Esophagus mucosa (tissue), 1 donor: ENCODE data around the gene TULP4. TPM values are rescaled to one million over a fixed set of nuclear protein-coding genes. Genes with fewer than 3 reads are reported as not detected.
A peak's percentile ranks its signal among the peaks of the same experiment; 100 is the strongest.
"Not testable (repeated sequence)": the region's sequence is repeated elsewhere in the genome, so short reads cannot be mapped to it uniquely, and the experiment has no call there.

Experiments
- ATAC-seq: fragments of 200-7000 bp; cut with Tn5 transposase; one replicate; pipeline ENCODE4 v1.9.1; 2020
- total RNA-seq: library from RNA; stranded (reverse); gene quantifications from one replicate; pipeline ENCODE4 v1.2.4, GENCODE V29; 2023
- donor health status: DM: yes; HTN: yes; CAD: no.

The TULP4 gene
- total RNA-seq, 1 donor from 2014 or later: 35.6 TPM

DNA sequence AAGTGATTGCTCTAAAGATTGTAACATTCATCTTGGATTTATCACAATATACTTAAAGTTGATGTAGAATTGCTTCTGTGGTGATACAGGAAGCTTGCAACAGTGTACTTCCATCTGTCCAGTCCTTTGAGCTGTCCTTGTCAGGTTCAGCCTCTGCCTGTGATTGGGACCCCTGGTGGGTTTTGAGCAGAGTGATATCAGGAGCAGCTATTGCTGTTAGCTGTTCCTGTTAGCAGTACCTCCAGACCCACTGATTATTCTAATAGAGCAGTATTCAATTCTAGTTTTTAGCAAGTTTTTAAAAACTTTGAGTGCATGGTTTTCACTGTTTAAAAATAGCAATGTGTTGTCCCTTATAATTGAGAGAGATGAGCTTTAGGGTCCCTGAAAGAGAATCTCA is 48.8 kb downstream of the TULP4 start:
- ATAC-seq: no peak

GRCh38 chr6:158361961-158362669 is 49.9 kb downstream of the TULP4 start:
- no peak for ATAC-seq

GRCh38 chr6:158366363-158366762 is 54.1 kb downstream of the TULP4 start:
- no peak for ATAC-seq

DNA sequence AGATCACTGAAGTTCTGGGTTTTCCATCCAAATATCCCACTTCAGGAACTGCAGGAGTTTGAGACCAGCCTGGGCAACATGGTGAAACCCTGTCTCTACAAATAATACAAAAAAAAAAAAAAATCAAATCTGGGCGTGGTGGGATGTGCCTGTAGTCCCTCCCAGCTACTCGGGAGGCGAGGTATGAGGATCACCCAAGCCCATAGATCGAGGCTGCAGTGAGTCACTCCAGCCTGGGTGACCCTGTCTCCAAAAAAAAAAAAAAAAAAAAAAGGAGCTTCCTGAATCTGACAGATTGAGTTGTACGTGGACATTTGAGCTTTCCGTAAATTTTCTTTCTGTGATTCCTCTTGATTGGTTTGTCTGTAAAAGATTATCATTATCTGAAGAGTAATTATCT is 55.6 kb downstream of the TULP4 start:
- ATAC-seq: no peak

DNA sequence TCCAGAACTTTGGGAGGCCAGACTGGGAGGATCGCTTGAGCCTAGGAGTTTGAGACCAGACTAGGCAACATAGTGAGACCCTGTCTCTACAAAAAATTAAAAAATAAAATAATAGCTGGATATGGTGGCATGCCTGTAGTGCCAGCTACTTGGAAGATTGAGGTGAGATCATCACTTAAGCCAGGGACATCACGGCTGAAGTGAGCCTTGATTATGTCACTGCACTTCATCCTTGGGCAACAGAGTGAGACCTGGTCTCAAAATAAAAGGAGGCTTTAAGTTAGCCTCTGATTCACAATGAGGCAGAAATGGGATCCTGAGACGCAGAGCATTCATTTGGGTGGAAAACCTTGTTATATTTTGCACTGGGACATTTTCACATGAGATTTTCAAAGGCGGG is 57.0 kb downstream of the TULP4 start:
- ATAC-seq: no peak

DNA sequence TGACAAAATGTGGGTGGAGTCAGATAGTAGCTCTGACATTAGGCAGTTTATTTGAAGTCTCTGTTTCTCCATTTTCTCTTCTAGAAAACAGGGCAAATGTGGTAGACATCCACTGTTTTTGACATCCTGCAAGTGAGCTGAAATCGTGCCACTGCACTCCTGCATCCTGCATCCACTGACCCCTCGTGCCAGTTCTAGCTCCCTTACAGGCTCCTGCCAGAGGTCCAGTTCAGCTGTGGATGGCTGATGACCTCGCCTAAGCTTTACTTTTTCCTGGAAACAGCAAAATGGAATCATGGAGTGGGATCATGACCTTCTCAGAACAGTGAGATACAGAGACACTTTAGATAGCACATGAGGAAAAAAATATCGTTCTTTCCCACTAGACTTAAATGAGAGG is 58.5 kb downstream of the TULP4 start:
- no peak for ATAC-seq

DNA sequence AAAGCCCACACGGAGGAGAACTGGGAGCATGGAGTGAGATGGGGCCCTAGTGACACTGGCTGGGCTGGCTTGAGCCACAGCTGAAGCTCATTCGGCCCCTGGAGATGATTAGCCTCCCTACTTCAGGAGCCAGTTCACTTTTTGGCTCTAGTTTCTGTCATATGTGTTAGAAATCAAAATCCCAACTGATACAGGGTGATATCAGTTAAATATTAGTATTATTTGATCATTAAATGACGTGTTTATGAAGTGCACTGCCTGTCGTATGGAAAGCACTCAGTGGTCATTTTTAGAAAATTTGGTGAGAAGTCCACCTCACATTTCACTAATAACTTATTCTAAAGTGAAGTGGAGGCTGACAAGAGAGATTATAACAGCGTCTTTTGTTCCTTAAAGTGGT is 59.0 kb downstream of the TULP4 start:
- no peak for ATAC-seq

- ATAC-seq: no peak
Measured at GRCh38 chr6:158372574-158372973, 60.3 kb downstream of the TULP4 start.

DNA sequence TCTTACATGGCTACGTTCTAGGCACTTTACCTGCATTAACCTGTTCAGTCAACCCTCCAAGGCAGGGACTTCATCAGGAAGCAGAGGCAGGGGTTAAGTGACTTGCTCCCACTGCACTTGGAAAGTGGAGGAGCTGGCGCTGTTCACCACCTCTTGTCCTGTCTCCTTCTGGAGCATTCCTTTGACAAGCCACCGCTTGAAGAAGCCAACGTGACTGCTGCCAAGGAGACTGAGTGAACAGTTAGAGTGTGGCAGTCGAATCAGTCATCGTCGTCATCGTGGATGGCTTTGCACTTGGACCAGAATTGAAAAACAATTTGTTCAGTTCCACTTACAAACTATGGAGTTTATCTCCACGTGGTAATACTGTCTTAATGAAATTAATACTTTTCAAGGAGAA is 60.9 kb downstream of the TULP4 start:
- peak; percentile 60 for ATAC-seq

DNA sequence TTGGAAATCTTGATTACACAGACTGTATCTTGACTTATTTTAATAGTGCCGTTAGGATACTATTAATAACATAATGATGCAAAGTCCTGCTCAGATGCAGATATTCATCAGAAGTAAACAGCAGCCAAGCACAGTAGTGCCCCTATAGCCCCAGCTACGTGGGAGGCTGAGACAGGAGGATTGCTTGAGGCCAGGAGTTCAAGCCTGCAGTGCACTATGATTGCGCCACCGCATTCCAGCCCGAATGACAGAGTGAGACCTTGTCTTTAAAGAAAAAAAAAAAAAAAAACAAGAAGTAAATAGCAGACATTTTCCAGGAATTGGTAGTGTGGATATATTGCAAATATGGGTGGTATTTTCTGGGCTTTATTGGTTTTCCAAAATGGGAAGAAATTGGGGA is 61.8 kb downstream of the TULP4 start:
- ATAC-seq: no peak

DNA sequence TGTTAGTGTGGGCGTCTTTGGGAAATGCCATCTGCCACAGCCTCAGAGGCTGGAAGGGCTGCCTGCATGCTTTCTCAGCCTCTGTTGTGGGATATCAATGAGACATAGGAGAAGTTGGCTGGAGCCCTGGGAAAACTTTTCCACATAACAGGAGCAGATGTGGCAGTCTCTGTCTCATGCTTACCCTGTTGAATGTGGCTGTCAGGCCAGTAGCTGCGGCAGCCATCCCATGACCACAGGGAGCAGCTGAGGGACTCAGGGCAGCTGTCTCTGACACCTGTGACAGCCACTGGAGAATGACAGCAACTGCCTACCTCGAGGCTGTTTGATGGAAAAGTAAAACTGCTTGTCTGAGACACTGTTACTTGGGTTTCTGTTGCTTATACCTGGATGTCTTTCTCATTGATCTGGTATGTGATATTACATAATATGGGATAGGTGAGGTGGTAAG is 64.4 kb downstream of the TULP4 start:
- ATAC-seq: peak; percentile 18

DNA sequence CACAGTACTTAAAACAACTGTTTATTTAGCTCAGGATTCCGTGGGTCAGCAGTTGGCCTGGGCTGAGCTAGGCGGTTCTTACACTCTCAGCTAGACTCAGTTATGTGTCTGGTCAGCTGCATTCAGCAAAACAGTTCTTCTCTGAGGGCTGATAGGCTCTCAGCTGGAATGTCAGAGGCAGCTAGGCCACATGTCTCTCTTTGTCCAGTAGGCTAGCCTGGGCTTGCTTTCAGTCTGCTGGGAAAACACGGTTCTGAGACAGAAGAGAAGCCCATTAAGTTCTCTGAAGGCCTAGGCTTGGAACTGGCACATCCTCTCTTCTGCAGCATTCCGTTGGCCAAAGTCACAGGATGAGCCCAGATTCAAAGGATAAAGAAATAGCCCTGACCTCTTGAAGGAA is 65.6 kb downstream of the TULP4 start:
- peak; percentile 75 for ATAC-seq

DNA sequence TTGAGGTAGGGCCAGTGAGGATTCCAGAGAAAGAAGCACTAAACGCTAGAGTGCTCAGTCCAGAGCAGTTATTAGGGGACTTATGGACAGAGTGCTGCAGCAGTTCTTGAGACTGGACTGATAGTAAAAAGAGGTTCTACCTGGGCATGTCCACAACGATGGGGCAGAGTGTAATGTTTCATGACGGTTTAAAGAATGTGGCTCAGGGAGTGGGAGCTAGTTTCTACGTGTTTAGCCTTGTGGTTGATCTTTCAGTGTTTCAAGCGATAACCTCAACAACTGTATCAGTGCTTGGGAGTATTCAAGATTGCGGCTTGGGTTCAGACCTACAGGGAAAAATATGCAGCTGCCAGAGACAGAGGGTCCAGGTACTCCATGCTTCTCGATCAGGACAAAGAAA is 67.1 kb downstream of the TULP4 start:
- no peak for ATAC-seq

GRCh38 chr6:158381214-158381613 is 68.9 kb downstream of the TULP4 start:
- ATAC-seq: no peak

DNA sequence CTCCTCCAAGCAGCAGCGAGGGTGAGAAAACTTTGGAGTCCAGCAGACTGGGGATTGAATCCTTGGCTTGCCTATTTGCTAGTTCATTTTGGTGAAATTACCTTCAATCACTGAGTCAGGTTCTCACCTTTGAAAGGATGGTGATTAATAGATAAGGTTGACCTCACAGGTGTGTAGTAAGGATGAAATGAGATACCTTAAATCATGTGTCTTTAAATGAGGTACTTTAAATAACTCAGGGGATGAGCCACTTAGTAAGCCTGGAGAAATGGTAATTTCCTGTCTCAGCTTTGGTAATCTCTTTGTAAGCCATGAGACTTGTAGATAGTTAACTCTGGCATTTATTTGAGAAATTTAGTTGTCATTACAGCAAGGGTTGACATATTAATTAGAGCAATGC is 70.2 kb downstream of the TULP4 start:
- no peak for ATAC-seq

GRCh38 chr6:158383057-158383456 is 70.8 kb downstream of the TULP4 start:
- no peak for ATAC-seq

DNA sequence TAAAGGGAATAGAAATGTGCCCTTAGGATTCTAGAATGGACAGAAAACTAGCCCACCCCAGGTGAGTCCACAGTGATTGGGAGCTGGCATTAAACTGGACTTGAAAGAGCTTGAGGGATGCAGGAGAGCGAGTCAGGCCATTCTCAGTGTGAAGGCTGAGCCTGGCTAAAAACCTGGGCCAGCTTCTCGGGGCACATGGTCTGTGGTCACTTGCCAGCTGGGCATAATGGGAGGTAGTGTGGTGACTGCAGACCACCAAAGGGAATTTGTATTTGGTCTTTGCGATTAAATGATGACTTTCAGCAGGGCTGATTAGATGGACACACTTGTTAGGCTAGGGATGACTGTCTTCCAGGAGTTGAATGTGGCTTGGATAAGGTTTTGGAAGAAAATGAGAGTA is 71.3 kb downstream of the TULP4 start:
- ATAC-seq: no peak

DNA sequence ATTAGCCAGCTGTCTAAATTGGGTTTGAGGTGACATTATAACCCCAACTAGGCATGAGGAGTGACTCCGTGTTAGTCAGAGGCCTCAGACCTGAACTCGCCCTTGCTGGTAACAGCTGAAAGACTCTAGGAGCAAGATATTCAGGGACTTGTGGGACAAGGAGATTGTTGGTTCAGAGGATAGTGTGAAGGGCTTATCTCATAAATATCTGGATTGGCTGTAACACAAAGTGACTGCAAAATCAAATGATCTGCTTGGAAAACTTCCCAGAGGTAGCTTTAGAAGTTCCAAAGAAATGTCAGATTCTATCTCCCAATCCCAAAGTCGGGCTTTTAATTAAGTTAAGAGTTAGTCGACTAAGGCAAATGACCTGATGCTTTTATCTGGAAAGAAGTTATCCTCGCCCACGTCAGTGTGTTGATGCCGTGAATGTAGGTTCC is 72.4 kb downstream of the TULP4 start:
- ATAC-seq: peak; percentile 81

GRCh38 chr6:158387036-158387435 is 74.8 kb downstream of the TULP4 start:
- ATAC-seq: no peak

DNA sequence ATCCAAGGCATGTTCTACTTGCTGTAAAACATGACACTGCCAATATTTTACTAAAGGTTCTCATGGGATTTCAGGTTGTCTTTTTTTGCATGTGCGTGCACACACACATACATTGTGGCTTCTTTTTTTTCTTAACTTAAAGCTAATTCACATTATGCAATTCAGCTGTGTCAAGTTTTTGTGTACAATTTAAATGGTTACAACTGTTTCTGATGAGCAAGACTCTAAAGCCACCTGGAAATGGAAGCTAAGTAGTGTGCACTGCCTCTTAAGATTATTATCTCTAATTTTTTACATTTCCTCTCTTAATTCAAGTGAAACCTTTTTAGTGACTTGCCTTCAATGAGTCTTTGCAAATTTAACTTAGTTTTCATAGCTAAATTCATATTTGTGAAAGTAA is 75.3 kb downstream of the TULP4 start:
- ATAC-seq: no peak

DNA sequence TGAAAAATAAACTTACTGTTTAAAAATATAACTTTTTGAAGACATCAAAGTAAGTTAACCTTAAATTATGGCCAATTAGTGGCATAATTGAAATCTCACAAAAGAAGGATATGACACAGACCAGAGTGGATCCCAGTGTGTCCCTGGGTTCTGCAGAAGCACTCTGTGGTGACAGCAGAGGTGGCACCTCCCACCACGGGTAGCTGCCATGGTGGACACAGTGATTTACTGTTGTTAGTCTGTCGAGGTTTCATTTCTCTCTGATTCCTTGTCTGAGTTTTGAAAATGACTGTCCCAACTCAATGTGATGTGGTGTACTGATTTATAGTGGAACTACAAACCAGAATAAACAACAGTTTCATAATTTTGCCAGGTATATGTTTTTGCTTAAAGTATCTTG is 76.5 kb downstream of the TULP4 start:
- no peak for ATAC-seq

- ATAC-seq: no peak
Measured at GRCh38 chr6:158389193-158389919, 77.1 kb downstream of the TULP4 start.

DNA sequence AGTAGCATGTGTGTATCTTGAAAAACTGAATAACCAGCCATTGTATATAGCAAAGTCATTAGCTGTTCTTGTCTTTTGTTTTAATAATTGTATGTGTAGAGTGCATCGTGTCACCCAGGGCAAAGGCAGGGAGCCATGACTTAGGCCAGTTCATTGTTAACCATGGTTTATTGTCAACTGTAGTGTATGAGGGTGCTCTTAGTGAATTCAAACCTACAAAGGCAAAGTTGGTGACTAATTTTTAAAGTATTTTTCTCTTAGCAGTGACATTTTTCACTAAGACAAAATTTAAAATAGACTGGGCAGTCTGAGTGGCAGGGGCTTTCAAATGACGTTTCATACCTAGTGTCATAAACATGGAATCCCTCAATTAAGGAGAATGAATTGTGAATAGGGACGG is 79.0 kb downstream of the TULP4 start:
- ATAC-seq: no peak

DNA sequence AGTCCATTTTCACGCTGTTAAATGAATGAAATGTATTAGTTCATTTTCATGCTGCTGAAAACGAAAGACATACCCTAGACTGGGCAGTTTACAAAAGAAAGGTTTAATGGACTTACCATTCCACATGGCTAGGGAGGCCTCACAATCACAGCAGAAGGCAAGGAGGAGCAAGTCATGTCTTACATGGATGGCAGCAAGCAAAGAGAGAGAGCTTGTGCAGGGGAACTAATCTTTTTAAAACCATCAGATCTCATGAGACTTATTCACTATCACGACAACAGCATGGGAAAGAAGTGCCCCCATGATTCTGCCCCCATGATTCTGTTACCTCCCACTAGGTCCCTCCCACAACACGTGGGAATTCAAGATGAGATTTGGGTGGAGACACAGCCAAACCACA is 79.7 kb downstream of the TULP4 start:
- ATAC-seq: not testable (repeated sequence)
